HepG2 (cell line): ENCODE data around the gene PIAS3. TPM values are rescaled to one million over a fixed set of nuclear protein-coding genes. Genes with fewer than 3 reads are reported as not detected.

Experiments used
- ELF1 ChIP-seq: sonication (generic); formaldehyde crosslinking; IDR thresholded peaks from 2 replicates; pipeline ENCODE4 v1.4.0; 2020; ENCODE audit warnings: missing genetic modification reagents
- GATAD1 ChIP-seq: IDR thresholded peaks from 2 replicates; pipeline ENCODE4 v1.6.1; 2016; ENCODE audit warnings: missing genetic modification reagents, missing compliant biosample characterization
- HOXD1 ChIP-seq: sonication (generic); formaldehyde crosslinking; IDR thresholded peaks from 2 replicates; pipeline ENCODE4 v1.5.0; 2020; ENCODE audit warnings: missing genetic modification reagents
- KDM2A ChIP-seq: sonication (generic); formaldehyde crosslinking; IDR thresholded peaks from 2 replicates; pipeline ENCODE4 v1.4.0; 2020; ENCODE audit warnings: low read depth, missing genetic modification reagents, borderline replicate concordance
- MTA3 ChIP-seq: sonication (generic); formaldehyde crosslinking; IDR thresholded peaks from 2 replicates; pipeline ENCODE4 v1.4.0; 2020; ENCODE audit warnings: missing genetic modification reagents
- SKI ChIP-seq: fragments of 450-650 bp; IDR thresholded peaks from one replicate; pipeline ENCODE4 v1.6.1; 2018; ENCODE audit warnings: mild to moderate bottlenecking; ENCODE audit not compliant: partially characterized antibody
- ZNF121 ChIP-seq: sonication (generic); formaldehyde crosslinking; IDR thresholded peaks from 2 replicates; pipeline ENCODE4 v1.5.0; 2020; ENCODE audit warnings: mild to moderate bottlenecking, missing genetic modification reagents
- ZNF296 ChIP-seq: sonication (generic); formaldehyde crosslinking; conservative IDR thresholded peaks from 2 replicates; pipeline ENCODE4 v1.5.0; 2020; ENCODE audit warnings: mild to moderate bottlenecking, missing genetic modification reagents
- ZNF549 ChIP-seq: sonication (generic); formaldehyde crosslinking; IDR thresholded peaks from 2 replicates; pipeline ENCODE4 v1.5.0; 2020; ENCODE audit warnings: missing genetic modification reagents
- ZNF776 ChIP-seq: sonication (generic); formaldehyde crosslinking; IDR thresholded peaks from 2 replicates; pipeline ENCODE4 v1.4.0; 2020; ENCODE audit warnings: mild to moderate bottlenecking, missing genetic modification reagents
- polyA plus RNA-seq, 8 experiments: library from polyadenylated mRNA; depleted of rRNA in 3 of 8; stranded (reverse) in 7 of 8; unstranded in 1 of 8; fragments of >200 nt; fragmentation: Illumina TruSeq in 4 of 8; extraction: Trizol in 4 of 8; gene quantifications; 2 replicates each; pipeline versions ENCODE4 v1.2.1 to v1.2.3, GENCODE V29; 2011 to 2016; ENCODE audit warnings: low read depth in 4 of 8, missing spikeins in 1 of 8, mixed read lengths in 1 of 8; ENCODE audit not compliant: insufficient read depth in 1 of 8
- total RNA-seq, 5 experiments: library from RNA; depleted of rRNA; stranded (reverse); fragments of >200 nt; fragmentation: Illumina TruSeq; extraction: Trizol; gene quantifications; 2 replicates each; pipeline ENCODE4 v1.2.3, GENCODE V29; 2016; ENCODE audit warnings: low read depth in 1 of 5
- TF ChIP-seq, protein P1 (sequence below): sonication (generic); formaldehyde crosslinking; IDR thresholded peaks from 2 replicates; pipeline ENCODE4 v1.8.1; 2023; ENCODE audit warnings: mild to moderate bottlenecking, missing genetic modification reagents
- TF ChIP-seq, protein P2 (sequence below): IDR thresholded peaks from 2 replicates; pipeline ENCODE4 v1.6.1; 2016; ENCODE audit warnings: missing genetic modification reagents, missing compliant biosample characterization
- TF ChIP-seq, protein P3 (sequence below): sonication (generic); formaldehyde crosslinking; IDR thresholded peaks from 2 replicates; pipeline ENCODE4 v1.4.0; 2020; ENCODE audit warnings: missing genetic modification reagents, borderline replicate concordance
- TF ChIP-seq, protein P4 (sequence below): sonication (generic); formaldehyde crosslinking; IDR thresholded peaks from 2 replicates; pipeline ENCODE4 v1.5.0; 2020; ENCODE audit warnings: mild to moderate bottlenecking, missing genetic modification reagents, moderate library complexity
- TF ChIP-seq, protein P5 (sequence below): sonication (generic); formaldehyde crosslinking; IDR thresholded peaks from 2 replicates; pipeline ENCODE4 v1.4.0; 2020; ENCODE audit warnings: mild to moderate bottlenecking, missing genetic modification reagents

Gene PIAS3
- total and polyA plus RNA-seq, 2 of the 13 experiments (the other 11 are each of a cell fraction or from before 2014, with no cell fraction given): 3.7 to 8.0 TPM

DNA sequence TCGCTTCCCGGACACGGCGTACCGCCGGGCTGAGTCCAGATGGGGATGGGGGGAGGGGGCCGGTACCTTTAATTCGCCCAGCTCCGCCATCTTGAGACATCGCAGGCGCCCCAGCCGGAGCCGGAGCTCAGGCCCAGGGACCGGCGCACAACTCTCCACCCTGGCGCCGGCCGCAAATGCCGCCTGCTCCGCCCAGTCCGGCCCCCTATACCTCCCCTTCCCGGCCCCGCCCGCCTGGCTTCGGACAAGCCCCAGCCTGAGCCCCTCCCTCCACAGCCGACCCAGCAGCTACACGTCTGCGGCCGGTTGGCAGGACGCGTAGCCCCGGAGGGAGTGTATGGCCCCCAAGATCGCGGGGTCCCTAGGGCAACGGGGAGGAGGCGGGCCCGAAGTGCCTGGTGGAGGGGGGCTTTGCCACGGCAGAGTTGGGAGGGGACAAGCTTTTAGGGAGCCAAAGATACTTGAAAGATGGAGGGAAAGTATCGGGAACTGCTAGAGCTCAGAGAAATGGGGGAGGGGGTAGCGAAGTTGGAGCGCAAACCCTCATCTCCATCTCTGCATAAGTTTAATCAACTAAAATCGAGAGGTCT, at the start of gene PIAS3 (continued):
- TF ChIP-seq, protein P1, sequence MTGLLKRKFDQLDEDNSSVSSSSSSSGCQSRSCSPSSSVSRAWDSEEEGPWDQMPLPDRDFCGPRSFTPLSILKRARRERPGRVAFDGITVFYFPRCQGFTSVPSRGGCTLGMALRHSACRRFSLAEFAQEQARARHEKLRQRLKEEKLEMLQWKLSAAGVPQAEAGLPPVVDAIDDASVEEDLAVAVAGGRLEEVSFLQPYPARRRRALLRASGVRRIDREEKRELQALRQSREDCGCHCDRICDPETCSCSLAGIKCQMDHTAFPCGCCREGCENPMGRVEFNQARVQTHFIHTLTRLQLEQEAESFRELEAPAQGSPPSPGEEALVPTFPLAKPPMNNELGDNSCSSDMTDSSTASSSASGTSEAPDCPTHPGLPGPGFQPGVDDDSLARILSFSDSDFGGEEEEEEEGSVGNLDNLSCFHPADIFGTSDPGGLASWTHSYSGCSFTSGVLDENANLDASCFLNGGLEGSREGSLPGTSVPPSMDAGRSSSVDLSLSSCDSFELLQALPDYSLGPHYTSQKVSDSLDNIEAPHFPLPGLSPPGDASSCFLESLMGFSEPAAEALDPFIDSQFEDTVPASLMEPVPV (CRISPR knock-in tag): peak; percentile 65; the same call in 1 of the 2 replicates
- 0 out of 2 replicates have a peak, but pooled peaks have one; percentile 23 for TF ChIP-seq ELF1 (CRISPR knock-in tag)
- no peak for TF ChIP-seq ZNF549
- TF ChIP-seq KDM2A (CRISPR knock-in tag): 0 out of 2 replicates have a peak, but pooled peaks have one; percentile 20
- no peak for TF ChIP-seq HOXD1
- TF ChIP-seq, protein P2, sequence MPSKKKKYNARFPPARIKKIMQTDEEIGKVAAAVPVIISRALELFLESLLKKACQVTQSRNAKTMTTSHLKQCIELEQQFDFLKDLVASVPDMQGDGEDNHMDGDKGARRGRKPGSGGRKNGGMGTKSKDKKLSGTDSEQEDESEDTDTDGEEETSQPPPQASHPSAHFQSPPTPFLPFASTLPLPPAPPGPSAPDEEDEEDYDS: peak; percentile 69
- TF ChIP-seq, protein P3, sequence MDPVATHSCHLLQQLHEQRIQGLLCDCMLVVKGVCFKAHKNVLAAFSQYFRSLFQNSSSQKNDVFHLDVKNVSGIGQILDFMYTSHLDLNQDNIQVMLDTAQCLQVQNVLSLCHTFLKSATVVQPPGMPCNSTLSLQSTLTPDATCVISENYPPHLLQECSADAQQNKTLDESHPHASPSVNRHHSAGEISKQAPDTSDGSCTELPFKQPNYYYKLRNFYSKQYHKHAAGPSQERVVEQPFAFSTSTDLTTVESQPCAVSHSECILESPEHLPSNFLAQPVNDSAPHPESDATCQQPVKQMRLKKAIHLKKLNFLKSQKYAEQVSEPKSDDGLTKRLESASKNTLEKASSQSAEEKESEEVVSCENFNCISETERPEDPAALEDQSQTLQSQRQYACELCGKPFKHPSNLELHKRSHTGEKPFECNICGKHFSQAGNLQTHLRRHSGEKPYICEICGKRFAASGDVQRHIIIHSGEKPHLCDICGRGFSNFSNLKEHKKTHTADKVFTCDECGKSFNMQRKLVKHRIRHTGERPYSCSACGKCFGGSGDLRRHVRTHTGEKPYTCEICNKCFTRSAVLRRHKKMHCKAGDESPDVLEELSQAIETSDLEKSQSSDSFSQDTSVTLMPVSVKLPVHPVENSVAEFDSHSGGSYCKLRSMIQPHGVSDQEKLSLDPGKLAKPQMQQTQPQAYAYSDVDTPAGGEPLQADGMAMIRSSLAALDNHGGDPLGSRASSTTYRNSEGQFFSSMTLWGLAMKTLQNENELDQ (CRISPR knock-in tag): no peak
- TF ChIP-seq ZNF776 (CRISPR knock-in tag): no peak
- no peak for TF ChIP-seq GATAD1
- TF ChIP-seq SKI: peak; percentile 29
- no peak for TF ChIP-seq ZNF296 (CRISPR knock-in tag)
- TF ChIP-seq, protein P4, sequence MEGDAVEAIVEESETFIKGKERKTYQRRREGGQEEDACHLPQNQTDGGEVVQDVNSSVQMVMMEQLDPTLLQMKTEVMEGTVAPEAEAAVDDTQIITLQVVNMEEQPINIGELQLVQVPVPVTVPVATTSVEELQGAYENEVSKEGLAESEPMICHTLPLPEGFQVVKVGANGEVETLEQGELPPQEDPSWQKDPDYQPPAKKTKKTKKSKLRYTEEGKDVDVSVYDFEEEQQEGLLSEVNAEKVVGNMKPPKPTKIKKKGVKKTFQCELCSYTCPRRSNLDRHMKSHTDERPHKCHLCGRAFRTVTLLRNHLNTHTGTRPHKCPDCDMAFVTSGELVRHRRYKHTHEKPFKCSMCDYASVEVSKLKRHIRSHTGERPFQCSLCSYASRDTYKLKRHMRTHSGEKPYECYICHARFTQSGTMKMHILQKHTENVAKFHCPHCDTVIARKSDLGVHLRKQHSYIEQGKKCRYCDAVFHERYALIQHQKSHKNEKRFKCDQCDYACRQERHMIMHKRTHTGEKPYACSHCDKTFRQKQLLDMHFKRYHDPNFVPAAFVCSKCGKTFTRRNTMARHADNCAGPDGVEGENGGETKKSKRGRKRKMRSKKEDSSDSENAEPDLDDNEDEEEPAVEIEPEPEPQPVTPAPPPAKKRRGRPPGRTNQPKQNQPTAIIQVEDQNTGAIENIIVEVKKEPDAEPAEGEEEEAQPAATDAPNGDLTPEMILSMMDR (CRISPR knock-in tag): no peak
- TF ChIP-seq, protein P5, sequence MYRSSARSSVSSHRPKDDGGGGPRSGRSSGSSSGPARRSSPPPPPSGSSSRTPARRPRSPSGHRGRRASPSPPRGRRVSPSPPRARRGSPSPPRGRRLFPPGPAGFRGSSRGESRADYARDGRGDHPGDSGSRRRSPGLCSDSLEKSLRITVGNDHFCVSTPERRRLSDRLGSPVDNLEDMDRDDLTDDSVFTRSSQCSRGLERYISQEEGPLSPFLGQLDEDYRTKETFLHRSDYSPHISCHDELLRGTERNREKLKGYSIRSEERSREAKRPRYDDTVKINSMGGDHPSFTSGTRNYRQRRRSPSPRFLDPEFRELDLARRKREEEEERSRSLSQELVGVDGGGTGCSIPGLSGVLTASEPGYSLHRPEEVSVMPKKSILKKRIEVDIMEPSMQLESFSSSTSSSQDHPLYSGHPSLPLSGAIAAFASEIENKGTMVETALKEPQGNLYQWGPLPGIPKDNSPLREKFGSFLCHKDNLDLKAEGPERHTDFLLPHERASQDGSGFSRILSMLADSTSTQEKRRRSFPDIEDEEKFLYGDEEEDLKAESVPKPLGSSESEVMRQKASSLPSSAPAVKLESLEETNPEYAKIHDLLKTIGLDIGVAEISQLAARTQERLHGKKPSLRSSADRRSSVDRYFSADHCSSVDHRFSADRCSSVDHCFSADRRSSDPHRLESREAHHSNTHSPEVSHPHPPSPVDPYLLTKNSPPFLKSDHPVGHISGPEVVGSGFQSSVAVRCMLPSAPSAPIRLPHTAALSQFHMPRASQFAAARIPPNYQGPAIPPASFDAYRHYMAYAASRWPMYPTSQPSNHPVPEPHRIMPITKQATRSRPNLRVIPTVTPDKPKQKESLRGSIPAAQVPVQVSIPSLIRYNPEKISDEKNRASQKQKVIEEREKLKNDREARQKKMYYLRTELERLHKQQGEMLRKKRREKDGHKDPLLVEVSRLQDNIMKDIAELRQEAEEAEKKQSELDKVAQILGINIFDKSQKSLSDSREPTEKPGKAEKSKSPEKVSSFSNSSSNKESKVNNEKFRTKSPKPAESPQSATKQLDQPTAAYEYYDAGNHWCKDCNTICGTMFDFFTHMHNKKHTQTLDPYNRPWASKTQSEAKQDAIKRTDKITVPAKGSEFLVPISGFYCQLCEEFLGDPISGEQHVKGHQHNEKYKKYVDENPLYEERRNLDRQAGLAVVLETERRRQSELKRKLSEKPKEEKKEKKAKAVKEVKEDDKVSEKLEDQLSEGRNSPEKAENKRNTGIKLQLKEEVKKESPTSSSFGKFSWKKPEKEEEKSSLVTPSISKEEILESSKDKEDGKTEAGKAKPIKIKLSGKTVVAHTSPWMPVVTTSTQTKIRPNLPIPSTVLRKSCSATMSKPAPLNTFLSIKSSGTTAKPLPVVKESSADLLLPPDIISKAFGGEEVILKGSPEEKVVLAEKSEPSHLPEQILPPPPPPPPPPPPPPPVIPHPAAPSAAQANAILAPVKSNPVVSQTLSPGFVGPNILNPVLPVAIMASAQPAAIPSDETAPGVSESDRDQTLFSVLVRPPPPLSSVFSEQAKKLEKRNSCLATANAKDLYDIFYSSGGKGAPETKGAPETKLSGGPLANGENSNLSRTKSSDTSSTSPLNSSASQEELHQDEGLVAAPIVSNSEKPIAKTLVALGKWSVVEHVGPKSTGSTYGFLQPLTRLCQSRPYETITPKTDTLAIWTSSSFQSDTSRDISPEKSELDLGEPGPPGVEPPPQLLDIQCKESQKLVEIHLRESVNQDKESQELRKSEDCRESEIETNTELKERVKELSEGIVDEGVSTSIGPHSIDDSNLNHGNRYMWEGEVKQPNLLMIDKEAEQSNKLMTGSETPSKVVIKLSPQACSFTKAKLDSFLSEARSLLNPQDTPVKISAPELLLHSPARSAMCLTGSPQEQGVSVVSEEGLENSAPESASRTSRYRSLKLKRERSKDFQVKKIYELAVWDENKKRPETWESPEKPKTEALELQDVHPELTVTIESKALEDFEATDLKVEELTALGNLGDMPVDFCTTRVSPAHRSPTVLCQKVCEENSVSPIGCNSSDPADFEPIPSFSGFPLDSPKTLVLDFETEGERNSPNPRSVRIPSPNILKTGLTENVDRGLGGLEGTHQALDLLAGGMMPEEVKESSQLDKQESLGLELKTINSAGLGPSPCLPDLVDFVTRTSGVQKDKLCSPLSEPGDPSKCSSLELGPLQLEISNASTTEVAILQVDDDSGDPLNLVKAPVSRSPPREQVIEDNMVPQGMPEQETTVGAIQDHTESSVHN (CRISPR knock-in tag): no peak
- TF ChIP-seq ZNF121 (CRISPR knock-in tag): no peak
- no peak for TF ChIP-seq MTA3 (CRISPR knock-in tag)
